Lung (tissue), 12 donors: Measurements from ENCODE around the gene YRDC. TPM values are rescaled to one million over a fixed set of nuclear protein-coding genes. Genes with fewer than 3 reads are reported as not detected.
A peak's percentile ranks its signal among the peaks of the same experiment; 100 is the strongest.

Experiments
- ATAC-seq: fragments of 200-7000 bp; cut with Tn5 transposase; one replicate; pipeline ENCODE4 v1.9.1; 2020; ENCODE audit warnings: moderate number of reproducible peaks; ENCODE audit not compliant: insufficient read depth, low FRiP score
- DNase-seq, 3 donors: peaks; one replicate each; pipeline ENCODE4 v3.0.0-alpha.2; 2013 to 2017
- H3K27ac ChIP-seq, 2 donors: one replicate each; pipeline ENCODE4 v1.5.1; 2013; ENCODE audit warnings: mild to moderate bottlenecking in 2 of 2, moderate library complexity in 2 of 2, control low read depth in 1 of 2, inconsistent platforms in 1 of 2, low read depth in 1 of 2, low read length in 1 of 2
- H3K27me3 ChIP-seq, 3 donors: one replicate each; pipeline ENCODE4 v1.5.1; 2013; ENCODE audit warnings: low read length in 2 of 3; ENCODE audit not compliant: control insufficient read depth in 3 of 3, insufficient read depth in 3 of 3
- H3K36me3 ChIP-seq, 4 donors: one replicate each; pipeline ENCODE4 v1.5.1; 2013; ENCODE audit warnings: low read length in 4 of 4, mild to moderate bottlenecking in 1 of 4, moderate library complexity in 1 of 4; ENCODE audit not compliant: control insufficient read depth in 4 of 4, insufficient read depth in 4 of 4
- H3K4me1 ChIP-seq, 5 donors: one replicate each; pipeline ENCODE4 v1.5.1; 2013; ENCODE audit warnings: low read length in 5 of 5, mild to moderate bottlenecking in 2 of 5, moderate library complexity in 1 of 5; ENCODE audit not compliant: control insufficient read depth in 5 of 5, insufficient read depth in 5 of 5
- H3K4me3 ChIP-seq: one replicate; pipeline ENCODE4 v1.5.1; 2013; ENCODE audit warnings: mild to moderate bottlenecking, control low read depth, moderate library complexity
- H3K9ac ChIP-seq, 2 donors: one replicate each; pipeline ENCODE4 v1.5.1; 2013; ENCODE audit warnings: low read length in 2 of 2, control low read depth in 1 of 2; ENCODE audit not compliant: insufficient read depth in 1 of 2
- H3K9me3 ChIP-seq, 4 donors: one replicate each; pipeline ENCODE4 v1.5.1; 2013; ENCODE audit warnings: low read length in 3 of 4, mild to moderate bottlenecking in 1 of 4, moderate library complexity in 1 of 4; ENCODE audit not compliant: control insufficient read depth in 4 of 4, insufficient read depth in 3 of 4
- WGBS, 2 donors: extraction: QIAGEN DNeasy Blood & Tissue Kit; methylation state at CpG; one replicate each; pipeline ENCODE4 v1.1.7; 2013; 5-methylcytosine and 5-hydroxymethylcytosine counted together
- polyA plus RNA-seq, 2 donors: library from polyadenylated mRNA; stranded (reverse); fragments of 200-250 nt; gene quantifications; one replicate each; pipeline ENCODE4 v1.2.1, GENCODE V29; 2013
- total RNA-seq, 2 donors: library from RNA; depleted of rRNA in 1 of 2; stranded (reverse); fragments of >200 nt in 1 of 2; gene quantifications; one replicate each; pipeline ENCODE4 v1.2.1, GENCODE V29; 2014 to 2021
- TF ChIP-seq, protein P1 (sequence below): IDR thresholded peaks from 2 replicates; pipeline ENCODE4 v1.5.1; 2012; ENCODE audit warnings: mild to moderate bottlenecking; ENCODE audit errors: control extremely low read depth, extremely low read depth
- donor health status: control.
- donor health status: control.
- donor health status: Bipolar disorder and iron deficiency.
- donor health status: healthy.
- donor health status: DM: yes; HTN: yes; CAD: no.

YRDC gene
- total and polyA plus RNA-seq, 4 donors = 9.5 to 26.2 (median 15.1) TPM

DNA sequence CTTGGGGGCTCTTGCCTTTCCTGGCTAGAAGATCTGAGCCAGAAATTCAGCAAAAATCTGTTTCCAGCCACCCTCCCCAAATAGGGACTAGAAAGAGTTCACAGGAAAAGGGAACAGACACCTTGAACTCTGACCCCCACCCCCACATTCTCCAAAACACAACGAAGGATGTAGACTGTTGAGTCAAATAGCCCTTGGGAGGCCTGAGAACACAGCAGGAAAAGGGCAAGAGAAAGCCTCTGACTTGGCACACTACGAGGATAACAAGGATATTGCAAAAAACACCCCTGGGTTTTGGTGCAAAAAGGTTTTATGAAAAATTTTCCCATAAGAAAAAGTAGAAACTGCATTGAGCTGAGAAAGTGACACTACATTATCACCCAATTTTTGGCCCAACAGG is 1.9 kb upstream of the YRDC start:
- ATAC-seq (no peak), DNase-seq (no peak)
- Histone ChIP-seq H3K4me1 (peaks cover 0 to 22% (median 7%) of the 10 kb centered on the region in 5 donors), H3K4me3 (no peak overlapping the region), H3K9me3 (no peaks in the 10 kb centered on the region), H3K36me3 (peaks cover 7 to 18% (median 11%) of the 10 kb centered on the region in 4 donors), H3K9ac (no peak overlapping the region), H3K27me3 (no peaks in the 10 kb centered on the region), H3K27ac (no peak overlapping the region)
- WGBS, 2 donors = 28 to 45% methylated on average over 2 of the region's 2 CpGs
- TF ChIP-seq, protein P1, sequence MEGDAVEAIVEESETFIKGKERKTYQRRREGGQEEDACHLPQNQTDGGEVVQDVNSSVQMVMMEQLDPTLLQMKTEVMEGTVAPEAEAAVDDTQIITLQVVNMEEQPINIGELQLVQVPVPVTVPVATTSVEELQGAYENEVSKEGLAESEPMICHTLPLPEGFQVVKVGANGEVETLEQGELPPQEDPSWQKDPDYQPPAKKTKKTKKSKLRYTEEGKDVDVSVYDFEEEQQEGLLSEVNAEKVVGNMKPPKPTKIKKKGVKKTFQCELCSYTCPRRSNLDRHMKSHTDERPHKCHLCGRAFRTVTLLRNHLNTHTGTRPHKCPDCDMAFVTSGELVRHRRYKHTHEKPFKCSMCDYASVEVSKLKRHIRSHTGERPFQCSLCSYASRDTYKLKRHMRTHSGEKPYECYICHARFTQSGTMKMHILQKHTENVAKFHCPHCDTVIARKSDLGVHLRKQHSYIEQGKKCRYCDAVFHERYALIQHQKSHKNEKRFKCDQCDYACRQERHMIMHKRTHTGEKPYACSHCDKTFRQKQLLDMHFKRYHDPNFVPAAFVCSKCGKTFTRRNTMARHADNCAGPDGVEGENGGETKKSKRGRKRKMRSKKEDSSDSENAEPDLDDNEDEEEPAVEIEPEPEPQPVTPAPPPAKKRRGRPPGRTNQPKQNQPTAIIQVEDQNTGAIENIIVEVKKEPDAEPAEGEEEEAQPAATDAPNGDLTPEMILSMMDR = no peak

DNA sequence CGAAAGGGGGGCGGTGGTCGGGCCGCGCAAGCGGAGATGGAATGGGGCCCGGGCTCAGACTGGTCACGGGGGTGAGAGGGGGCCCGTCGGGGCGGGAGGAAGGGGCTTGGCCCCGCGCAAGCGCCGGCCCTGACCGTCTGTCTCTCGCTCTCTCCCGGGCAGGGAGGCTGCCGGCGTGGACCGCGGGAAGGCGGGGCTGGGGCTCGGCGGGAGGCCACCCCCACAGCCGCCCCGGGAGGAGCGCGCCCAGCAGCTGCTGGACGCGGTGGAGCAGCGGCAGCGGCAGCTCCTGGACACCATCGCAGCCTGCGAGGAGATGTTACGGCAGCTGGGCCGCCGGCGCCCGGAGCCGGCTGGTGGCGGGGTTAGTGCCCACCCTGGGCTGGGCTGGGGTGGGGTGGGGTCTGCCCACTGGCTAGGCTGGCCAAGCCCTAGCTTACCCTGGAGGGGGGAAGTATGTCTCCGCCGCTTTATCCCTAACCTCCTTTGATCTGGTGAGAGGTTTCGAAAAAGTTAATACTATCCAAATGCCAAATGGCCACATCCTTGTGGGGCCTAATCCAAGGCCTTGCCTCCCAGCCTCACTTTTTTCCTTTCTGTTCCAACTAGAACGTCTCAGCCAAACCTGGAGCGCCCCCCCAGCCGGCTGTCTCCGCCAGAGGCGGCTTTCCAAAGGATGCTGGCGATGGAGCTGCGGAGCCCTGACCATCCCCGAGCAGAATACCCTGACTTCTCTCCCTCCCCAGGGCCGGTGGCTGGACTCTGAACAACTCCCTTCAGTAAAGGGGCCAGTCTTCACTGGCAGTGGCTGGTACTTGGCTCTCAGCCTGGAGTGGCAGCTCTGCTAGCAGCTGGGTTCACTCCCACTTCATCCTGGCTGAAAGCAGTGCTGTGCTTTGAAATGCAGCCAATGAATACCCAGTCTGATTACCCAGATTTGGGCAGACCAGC is 636 bp upstream of the YRDC start:
- Histone ChIP-seq H3K9ac (peak overlapping the region in 1 of 2 donors; percentile 34), H3K27me3 (no peaks in the 10 kb centered on the region), H3K4me1 (peaks cover 0 to 22% (median 7%) of the 10 kb centered on the region in 5 donors), H3K36me3 (peaks cover 16 to 25% (median 19%) of the 10 kb centered on the region in 4 donors), H3K4me3 (peak overlapping the region; percentile 61), H3K9me3 (no peaks in the 10 kb centered on the region), H3K27ac (peak overlapping the region; percentile 92 to 94)
- 3 to 7% methylated on average over 39 to 54 of the region's 54 CpGs for WGBS, 2 donors
- peak; percentile 81 to 86 (median 82) for DNase-seq
- TF ChIP-seq, protein P1 = no peak
- ATAC-seq = peak; percentile 86

DNA sequence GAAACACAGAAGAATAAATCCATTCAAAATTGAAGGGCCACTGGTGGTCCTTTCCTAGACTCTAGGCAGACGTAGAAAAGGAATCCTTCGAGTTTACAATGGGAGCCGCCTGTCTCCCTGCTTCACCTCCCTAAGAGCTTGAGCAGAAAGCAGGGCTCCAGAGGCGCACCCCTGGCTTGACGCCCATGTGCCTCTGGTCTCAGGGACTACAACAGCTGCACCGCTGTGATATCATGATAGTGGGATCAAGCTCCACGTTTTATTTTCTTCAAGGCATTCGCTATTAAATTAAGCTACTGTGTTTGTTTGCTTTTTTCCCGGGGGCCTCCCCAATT is 821 bp downstream of the YRDC start:
- ATAC-seq (no peak), DNase-seq (no peak)
- Histone ChIP-seq H3K36me3 (peaks cover 20 to 30% (median 26%) of the 10 kb centered on the region in 4 donors), H3K4me3 (peak overlapping the region; percentile 82), H3K4me1 (peaks cover 0 to 18% (median 7%) of the 10 kb centered on the region in 5 donors), H3K9ac (peak overlapping the region; percentile 50 to 72), H3K27me3 (no peaks in the 10 kb centered on the region), H3K27ac (peak overlapping the region; percentile 85 to 94), H3K9me3 (no peaks in the 10 kb centered on the region)
- TF ChIP-seq, protein P1 = no peak
- 11 to 18% methylated on average over 9 of the region's 9 CpGs for WGBS, 2 donors
